HEK293T (cell line): ENCODE measurements around the gene ALOX12B.

Experiments used
- ARNT ChIP-seq: fragments of 450-650 bp; IDR thresholded peaks from 2 replicates; pipeline ENCODE4 v1.6.1; 2017; ENCODE audit warnings: mild to moderate bottlenecking
- BHLHE40 ChIP-seq: fragments of 450-650 bp; IDR thresholded peaks from 2 replicates; pipeline ENCODE4 v1.6.1; 2016; ENCODE audit warnings: mild to moderate bottlenecking, moderate library complexity, borderline replicate concordance
- CTBP1 ChIP-seq: fragments of 450-650 bp; IDR thresholded peaks from 2 replicates; pipeline ENCODE4 v1.6.1; 2016; ENCODE audit warnings: borderline replicate concordance
- ELF4 ChIP-seq: fragments of 450-650 bp; IDR thresholded peaks from 2 replicates; pipeline ENCODE4 v1.6.1; 2017; ENCODE audit warnings: antibody characterized with exemption
- FOXK2 ChIP-seq: fragments of 450-650 bp; IDR thresholded peaks from 2 replicates; pipeline ENCODE4 v1.6.1; 2016; ENCODE audit warnings: mild to moderate bottlenecking
- FOXM1 ChIP-seq: fragments of 450-650 bp; IDR thresholded peaks from 2 replicates; pipeline ENCODE4 v1.6.1; 2017; ENCODE audit warnings: mild to moderate bottlenecking, borderline replicate concordance
- HDGF ChIP-seq: fragments of 450-650 bp; IDR thresholded peaks from 2 replicates; pipeline ENCODE4 v1.6.1; 2017; ENCODE audit warnings: antibody characterized with exemption, borderline replicate concordance
- L3MBTL2 ChIP-seq: fragments of 450-650 bp; conservative IDR thresholded peaks from 2 replicates; pipeline ENCODE4 v1.6.1; 2016; ENCODE audit warnings: mild to moderate bottlenecking
- NFRKB ChIP-seq: fragments of 450-650 bp; IDR thresholded peaks from 2 replicates; pipeline ENCODE4 v1.6.1; 2016; ENCODE audit warnings: mild to moderate bottlenecking, moderate library complexity
- SP1 ChIP-seq: fragments of 450-650 bp; IDR thresholded peaks from 2 replicates; pipeline ENCODE4 v1.6.1; 2017
- SUZ12 ChIP-seq: fragments of 450-650 bp; IDR thresholded peaks from 2 replicates; pipeline ENCODE4 v1.6.1; 2016; ENCODE audit warnings: mild to moderate bottlenecking
- TARDBP ChIP-seq: fragments of 450-650 bp; IDR thresholded peaks from 2 replicates; pipeline ENCODE4 v1.6.1; 2016
- ZNF384 ChIP-seq: fragments of 450-650 bp; IDR thresholded peaks from 2 replicates; pipeline ENCODE4 v1.6.1; 2016
- TF ChIP-seq, protein P1 (sequence below): fragments of 450-650 bp; IDR thresholded peaks from 2 replicates; pipeline ENCODE4 v1.6.1; 2016

GRCh38 chr17:8075574-8076342 is 11.8 kb downstream of the ALOX12B start:
- TF ChIP-seq ARNT (no peak), SUZ12 (no peak), SP1 (no peak), CTBP1 (no peak), FOXK2 (no peak), HDGF (no peak), BHLHE40 (no peak), NFRKB (no peak), FOXM1 (no peak), L3MBTL2 (no peak), ELF4 (no peak), ZNF384 (no peak), TARDBP (no peak)
- TF ChIP-seq, protein P1, sequence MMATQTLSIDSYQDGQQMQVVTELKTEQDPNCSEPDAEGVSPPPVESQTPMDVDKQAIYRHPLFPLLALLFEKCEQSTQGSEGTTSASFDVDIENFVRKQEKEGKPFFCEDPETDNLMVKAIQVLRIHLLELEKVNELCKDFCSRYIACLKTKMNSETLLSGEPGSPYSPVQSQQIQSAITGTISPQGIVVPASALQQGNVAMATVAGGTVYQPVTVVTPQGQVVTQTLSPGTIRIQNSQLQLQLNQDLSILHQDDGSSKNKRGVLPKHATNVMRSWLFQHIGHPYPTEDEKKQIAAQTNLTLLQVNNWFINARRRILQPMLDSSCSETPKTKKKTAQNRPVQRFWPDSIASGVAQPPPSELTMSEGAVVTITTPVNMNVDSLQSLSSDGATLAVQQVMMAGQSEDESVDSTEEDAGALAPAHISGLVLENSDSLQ, result no peak
